Embryonic facial prominence (tissue), 1 donor: ENCODE results near the gene SYNPO2.

ENCODE experiments used
- DNase-seq: peaks from one replicate; pipeline ENCODE4 v3.0.0-alpha.2; 2016; ENCODE audit errors: extremely low spot score

SYNPO2 gene

GRCh38 chr4:118881512-118882146, 7.0 kb upstream of the SYNPO2 start:
- DNase-seq: no peak

- no peak for DNase-seq
Measured at GRCh38 chr4:118883861-118884260, 4.8 kb upstream of the SYNPO2 start.

- DNase-seq: no peak
Measured at GRCh38 chr4:118884716-118885115, 3.9 kb upstream of the SYNPO2 start.

GRCh38 chr4:118889312-118889691, 648 bp downstream of the SYNPO2 start:
- DNase-seq: no peak

- DNase-seq: no peak
Measured at GRCh38 chr4:118894034-118894433, 5.4 kb downstream of the SYNPO2 start.

GRCh38 chr4:118898221-118898620, 9.6 kb downstream of the SYNPO2 start:
- no peak for DNase-seq

- DNase-seq: no peak
Measured at GRCh38 chr4:118898684-118899138, 10.1 kb downstream of the SYNPO2 start.

GRCh38 chr4:118904418-118904817, 15.8 kb downstream of the SYNPO2 start:
- DNase-seq: no peak

GRCh38 chr4:118904935-118905334, 16.3 kb downstream of the SYNPO2 start:
- DNase-seq: no peak

GRCh38 chr4:118905566-118905965, 16.9 kb downstream of the SYNPO2 start:
- DNase-seq: no peak

- DNase-seq: no peak
Measured at GRCh38 chr4:118909173-118909956, 20.7 kb downstream of the SYNPO2 start.

GRCh38 chr4:118910221-118910620, 21.6 kb downstream of the SYNPO2 start:
- DNase-seq: no peak

GRCh38 chr4:118911238-118911703, 22.6 kb downstream of the SYNPO2 start:
- no peak for DNase-seq

GRCh38 chr4:118915468-118915867, 26.8 kb downstream of the SYNPO2 start:
- DNase-seq: no peak

GRCh38 chr4:118916691-118917289, 28.1 kb downstream of the SYNPO2 start:
- no peak for DNase-seq

GRCh38 chr4:118917582-118917981, 28.9 kb downstream of the SYNPO2 start:
- DNase-seq: no peak

- DNase-seq: no peak
Measured at GRCh38 chr4:118918388-118918787, 29.7 kb downstream of the SYNPO2 start.

- no peak for DNase-seq
Measured at GRCh38 chr4:118920247-118920646, 31.6 kb downstream of the SYNPO2 start.

- no peak for DNase-seq
Measured at GRCh38 chr4:118921786-118922185, 33.1 kb downstream of the SYNPO2 start.

- DNase-seq: no peak
Measured at GRCh38 chr4:118923891-118924290, 35.2 kb downstream of the SYNPO2 start.

GRCh38 chr4:118927974-118928373, 39.3 kb downstream of the SYNPO2 start:
- DNase-seq: no peak

- DNase-seq: no peak
Measured at GRCh38 chr4:118930255-118930654, 41.6 kb downstream of the SYNPO2 start.

GRCh38 chr4:118931786-118932185, 43.1 kb downstream of the SYNPO2 start:
- DNase-seq: no peak
